ENCODE measurements around the gene KASH5.

Gene KASH5

DNA sequence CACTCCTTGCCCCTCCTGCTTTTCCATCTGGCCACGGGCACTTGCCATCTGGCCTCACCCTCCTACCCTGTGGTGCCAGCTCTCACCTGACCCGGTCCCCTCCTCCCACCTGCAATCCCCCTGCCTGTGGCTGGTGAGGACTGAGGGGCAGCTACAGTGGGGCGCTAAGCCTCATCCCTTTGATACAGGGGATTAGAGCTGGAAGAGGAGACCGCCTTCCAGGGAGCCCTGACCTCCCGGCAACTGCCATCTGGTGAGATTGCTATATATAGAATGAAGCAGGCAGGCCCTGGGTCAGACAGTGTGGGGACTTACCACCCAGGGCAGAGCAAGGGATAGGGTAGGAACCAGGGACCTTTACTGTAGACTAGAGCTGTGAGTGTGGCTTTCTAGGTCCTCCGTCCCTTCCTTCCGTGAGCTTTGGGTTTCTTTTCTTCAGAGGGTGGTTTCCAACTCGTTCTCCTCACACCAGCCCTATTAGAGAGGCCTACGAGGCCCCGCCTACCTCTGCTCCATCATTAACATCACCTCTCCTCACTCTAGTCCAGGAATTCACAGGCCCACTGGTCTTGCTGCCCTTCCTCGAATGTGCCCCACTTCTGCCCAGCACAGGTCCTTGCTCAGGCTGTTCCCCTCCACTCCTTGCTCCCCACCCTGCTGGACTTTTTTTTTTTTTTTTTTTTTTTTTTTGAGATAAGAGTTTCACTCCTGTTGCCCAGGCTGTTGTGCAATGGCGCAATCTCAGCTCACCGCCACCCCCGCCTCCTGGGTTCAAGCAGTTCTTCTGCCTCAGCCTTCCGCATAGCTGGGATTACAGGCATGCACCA, 7.7 kb downstream of the KASH5 start:
- DNase-seq (ENCODE audit: low read depth) = no peak

DNA sequence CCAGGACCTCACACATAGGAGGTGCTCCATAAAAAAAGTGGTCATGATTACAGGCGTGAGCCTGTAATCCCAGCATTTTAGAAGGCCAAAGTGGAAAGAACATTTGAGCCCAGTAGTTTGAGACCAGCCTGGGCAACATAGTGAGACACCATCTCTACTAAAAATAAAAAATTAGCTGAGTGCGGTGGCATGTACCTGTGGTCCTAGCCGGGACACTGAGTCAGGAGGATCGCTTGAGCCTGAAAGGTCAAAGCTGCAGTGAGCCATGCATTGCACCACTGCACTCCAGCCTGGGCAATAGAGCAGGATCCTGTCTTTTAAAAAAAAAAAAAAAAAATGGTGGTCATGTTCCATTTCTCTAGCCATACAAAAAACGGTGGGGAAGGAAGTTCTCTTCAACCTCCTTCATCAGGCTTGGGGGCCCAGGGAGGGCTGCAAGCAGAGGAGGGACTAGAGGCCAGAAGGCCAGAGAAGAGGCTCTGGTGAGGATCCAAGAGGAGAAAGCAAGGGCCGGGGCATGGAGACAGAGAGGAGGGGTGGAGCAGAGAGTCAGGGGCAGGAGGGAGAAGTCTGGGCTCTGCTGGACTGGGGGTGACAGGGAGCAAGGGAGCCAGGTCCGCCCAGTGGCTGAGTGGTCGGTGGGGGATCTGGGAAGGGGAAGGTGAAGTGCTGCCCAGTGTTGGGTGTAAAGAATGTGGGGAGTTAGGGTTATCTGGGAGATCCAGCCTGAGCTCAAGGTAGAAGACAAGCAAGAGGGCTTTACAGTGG, 8.9 kb downstream of the KASH5 start:
- DNase-seq (ENCODE audit: low read depth) = no peak

DNA sequence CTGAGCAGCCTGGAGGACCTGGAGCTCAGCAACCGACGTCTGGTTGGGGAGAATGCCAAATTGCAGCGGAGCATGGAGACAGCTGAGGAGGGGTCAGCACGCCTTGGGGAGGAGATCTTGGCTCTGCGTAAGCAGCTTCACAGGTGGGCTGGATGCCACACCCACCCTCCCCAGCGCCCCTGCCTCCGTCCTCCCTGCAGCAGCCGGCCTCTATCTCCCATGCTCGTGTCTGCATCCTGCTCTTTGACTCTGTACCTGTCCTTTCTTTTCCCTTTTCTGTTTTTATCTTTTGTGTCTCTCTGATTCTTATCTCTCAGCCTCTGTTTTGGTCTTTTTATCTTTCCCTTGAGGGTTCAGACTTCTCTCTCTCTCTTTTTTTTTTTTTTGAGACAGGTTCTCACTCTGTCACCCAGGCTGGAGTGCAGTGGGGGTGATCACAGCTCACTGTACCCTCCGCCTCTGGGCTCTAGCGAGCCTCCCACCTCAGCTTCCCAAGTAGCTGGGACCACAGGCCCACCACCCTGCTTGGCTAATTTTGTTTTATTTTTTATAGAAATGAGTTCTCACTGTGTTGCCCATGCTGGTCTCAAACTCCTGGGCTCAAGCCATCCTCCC, 10.1 kb downstream of the KASH5 start:
- DNase-seq (ENCODE audit: low read depth) = no peak

GRCh38 chr19:49398931-49399330, 10.9 kb downstream of the KASH5 start:
- no peak for DNase-seq (ENCODE audit: low read depth)

DNA sequence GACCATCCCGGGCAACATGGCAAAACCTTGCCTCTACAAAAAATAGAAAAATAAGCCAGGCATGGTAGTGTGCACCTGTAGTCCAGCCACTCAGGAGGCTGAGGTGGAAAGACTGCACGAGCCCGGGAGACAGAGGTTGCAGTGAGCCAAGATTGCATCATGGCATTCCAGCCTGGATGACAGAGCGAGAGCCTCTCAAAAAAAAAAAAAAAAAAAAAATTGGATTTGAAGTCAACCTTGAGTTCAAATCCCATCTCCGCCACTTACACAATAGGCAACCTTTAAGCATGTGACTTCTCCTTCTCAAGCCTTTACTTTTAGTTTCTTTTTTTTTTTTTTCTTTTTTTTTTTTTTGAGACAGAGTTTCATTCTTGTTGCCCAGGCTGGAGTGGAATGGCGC, 12.0 kb downstream of the KASH5 start:
- no peak for DNase-seq (ENCODE audit: low read depth)

DNA sequence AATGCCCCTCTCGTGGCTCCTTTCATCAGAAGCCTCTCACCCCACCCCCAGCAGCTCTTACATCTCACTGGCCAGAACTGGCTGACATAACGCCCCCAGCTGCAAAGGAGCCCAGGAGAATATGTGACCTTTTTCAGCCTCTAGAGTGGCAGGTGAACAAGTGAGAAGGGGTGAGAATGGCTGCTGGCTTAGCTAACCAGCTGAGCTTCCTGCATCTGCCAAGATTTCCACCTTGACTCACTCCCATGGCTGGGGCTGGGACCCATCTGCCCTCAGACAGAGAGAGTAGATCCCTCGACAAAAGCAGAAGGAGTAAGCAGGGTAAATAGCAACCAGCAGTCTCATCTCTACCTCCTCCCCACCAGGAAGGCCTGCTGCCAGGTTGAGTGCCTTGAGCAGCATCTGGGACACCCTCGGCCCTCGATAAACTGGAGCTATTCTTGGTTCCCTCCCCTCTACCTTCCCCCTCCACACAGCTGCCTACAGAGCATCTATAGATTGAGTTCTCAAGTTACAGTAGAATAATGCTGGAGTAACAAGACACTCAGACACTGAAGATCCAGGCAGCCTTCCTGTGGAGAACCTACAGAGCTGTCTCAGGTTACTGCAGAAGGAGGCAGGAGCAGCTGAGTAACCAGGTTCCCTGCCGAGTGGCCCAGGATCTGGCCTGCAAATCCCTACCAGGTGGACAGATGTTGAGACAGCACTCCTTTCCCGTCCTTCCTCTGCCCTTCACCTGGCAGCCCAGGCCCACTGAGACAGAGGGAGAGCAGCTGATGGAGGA, 15.5 kb downstream of the KASH5 start:
- DNase-seq (ENCODE audit: low read depth) = no peak

DNA sequence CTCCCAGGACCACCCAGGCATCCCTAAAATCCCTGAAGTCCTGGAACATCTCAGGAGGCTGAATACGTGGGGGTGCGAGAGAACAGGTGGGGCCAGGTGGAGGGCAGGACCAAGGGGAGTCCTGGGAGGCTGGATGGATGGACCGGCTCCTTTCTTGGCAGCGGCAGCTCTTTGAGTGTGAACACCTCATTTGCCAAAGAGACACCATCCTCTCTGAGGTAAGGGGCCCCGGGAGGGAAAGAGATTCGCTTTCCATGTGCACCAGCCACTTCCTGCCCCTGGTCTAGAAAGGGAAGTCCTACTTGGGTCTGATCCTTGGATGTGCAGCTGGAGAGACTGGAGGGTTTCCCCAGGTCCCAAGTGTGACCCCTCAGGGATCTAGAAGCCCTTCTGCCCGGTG, 19.0 kb downstream of the KASH5 start:
- DNase-seq (ENCODE audit: low read depth) = no peak

DNA sequence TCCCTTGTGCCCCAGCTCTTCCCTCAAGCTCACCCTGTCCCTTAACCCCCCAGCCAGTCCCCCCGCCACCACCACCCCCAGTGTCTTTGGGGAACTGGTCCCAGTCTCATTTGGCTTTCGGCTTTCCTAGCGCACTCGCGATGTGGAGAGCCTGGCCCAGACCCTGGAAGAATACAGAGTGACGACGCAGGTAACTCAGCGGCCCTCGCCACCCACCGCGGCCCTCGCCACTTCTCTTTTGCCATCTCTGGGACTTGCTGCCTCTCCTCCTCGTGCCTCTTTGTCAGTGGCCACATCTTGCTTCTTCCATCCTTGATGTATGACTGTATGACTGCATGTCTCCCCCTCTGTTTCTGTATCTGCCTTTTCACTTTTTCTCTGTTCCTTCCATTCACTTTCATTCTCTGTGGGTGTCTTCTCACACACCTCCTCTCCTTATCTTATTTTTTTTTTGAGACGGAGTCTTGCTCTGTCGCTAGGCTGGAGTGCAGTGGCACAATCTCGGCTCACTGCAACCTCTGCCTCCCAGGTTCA, 19.5 kb downstream of the KASH5 start:
- no peak for DNase-seq (ENCODE audit: low read depth)

- no peak for DNase-seq (ENCODE audit: low read depth)
These were observed 20.9 kb downstream of the KASH5 start for GRCh38 chr19:49408816-49409440.

DNA sequence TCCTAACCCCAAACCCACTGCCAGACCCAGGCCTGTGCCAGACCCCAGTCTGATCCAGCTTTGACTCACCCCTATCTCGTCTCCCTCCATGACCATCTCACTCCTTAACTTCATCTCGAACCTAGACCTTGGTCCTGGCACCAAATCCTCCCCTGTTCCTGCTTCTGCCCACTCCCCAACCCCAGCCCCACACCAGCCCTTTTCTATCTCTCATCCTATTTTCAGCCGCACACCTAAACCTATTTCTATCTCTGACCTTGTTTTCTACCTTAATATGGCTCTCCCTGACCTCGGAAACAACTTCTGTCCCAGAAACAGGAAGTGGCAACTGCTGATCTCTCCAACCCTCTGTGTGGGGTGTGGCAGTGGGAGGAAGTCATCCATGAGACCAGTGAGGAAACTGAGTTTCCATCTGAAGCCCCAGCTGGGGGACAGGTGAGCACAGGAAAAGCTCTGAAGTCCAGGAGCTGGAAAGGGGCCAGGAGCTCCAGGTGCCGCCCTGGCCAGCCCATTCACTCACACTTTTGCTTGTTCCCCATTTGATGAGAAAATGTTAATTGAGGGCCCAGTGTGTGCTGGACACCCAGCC, 21.5 kb downstream of the KASH5 start:
- DNase-seq (ENCODE audit: low read depth) = no peak

- no peak for DNase-seq (ENCODE audit: low read depth)
These were observed 23.8 kb downstream of the KASH5 start for GRCh38 chr19:49411681-49412326.

DNA sequence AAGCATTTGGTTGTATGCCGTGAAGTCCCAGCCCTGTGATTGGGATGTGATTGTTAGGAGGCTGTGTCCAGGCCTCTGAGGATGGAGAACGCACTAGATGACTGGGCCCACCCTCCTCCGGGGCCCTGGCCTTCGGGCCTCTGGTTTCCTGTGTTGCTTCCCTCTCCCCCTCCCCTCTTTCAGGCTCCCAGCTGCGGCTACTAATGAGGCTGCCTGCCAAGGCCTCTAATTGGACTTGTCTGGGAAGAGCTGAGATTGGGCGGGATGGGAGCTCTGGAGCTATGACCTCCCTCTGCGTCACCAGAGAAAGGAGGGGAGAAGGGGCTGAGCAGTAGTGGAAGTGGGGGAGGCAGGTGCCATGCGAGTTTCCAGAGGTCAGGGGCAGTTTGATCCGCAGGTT, 25.3 kb downstream of the KASH5 start:
- no peak for DNase-seq (ENCODE audit: low read depth)

DNA sequence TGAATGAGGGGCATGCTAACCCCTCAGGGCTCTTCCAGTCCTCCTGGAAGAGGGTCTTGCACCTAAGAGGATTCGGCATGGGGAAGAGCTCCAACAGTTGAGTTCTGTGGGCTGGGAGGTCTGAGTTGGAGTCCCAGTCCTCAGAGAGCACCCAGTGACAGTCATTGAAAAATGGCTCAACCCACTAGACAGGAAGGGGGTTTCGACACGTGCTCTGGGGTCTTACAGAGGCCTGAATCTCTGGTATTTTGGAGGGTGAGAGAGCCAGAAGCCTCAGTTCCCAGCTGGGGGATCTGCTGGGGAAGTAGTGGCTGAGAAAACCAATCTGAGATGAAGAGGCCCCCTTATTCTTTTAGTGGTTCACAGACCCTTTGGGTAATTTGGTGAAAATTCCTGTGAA, 26.2 kb downstream of the KASH5 start:
- DNase-seq (ENCODE audit: low read depth) = no peak

DNA sequence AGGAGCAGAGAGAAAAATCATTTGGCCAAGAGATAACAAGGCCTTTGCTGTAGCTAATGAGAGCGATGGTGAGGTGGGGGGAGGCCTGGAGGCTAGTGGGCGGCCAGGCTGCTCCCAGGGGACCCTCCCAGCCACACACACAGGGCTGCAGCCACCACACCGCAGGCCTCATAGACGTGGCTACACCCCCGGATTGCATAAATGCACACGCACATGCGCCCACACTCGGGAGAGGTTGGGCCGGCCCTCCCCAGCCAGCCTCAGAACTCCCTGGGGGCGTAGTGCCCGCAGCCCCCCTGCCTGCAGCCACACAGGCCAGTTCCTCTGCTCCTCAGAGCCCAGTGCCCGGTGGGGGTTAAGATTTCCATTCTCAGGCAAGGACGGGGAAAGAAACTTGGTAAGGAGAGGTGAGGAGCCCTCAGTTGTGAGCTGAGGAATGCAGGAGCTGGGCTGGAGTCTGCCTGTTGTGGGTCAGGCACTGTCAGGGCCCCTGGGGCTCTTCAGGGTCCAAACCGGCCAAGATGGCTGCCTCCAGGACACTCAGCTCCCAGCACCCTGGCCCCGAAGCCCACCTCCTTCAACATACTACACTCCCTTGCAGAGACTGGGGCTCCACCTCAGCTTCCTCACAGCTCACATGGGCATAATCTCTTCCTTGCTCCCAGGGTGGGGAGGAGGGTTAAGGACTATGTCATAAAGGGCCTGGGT, 27.2 kb downstream of the KASH5 start:
- no peak for DNase-seq (ENCODE audit: low read depth)

DNA sequence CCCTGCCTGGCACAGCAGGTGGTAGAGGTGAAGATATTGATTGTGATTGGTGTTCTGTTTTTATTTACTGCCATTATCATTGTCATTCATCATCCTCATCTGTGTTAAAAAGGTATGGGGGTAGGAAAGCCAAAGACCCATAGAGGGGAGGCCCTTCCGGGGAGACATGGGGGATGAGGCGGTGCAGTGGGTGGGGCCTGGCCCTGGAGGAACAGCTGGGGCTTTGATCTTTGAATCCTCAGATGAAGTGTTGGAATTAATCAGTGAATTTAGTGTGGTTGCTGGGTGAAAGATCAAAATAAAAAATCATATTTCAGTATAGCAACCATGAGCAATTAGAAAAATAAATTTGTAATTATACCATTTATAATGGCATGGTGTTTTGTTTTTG, 27.8 kb downstream of the KASH5 start:
- DNase-seq (ENCODE audit: low read depth) = no peak

GRCh38 chr19:49417088-49417487, 29.0 kb downstream of the KASH5 start:
- DNase-seq (ENCODE audit: low read depth) = no peak

DNA sequence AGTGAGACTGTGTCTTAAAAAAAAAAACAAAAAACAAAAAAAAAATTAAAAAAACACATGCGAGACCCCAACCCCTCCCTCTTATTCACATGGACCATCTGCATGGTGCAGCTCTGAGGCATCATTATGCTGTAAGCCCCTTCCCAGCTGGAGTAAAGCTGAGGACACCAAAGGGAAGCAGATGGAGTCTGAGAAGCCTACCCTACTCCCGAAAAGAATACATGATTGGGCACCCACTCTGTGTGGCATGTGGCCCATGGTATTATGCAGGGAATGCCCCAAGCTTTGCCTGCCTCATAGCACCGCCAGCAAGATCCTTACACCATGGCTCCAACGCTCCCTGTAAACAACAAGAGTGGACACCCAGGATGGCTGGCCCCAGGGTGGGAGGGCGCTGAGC, 30.5 kb downstream of the KASH5 start:
- no peak for DNase-seq (ENCODE audit: low read depth)

- DNase-seq (ENCODE audit: low read depth) = no peak
These were observed 31.1 kb downstream of the KASH5 start for GRCh38 chr19:49419173-49419572.

DNA sequence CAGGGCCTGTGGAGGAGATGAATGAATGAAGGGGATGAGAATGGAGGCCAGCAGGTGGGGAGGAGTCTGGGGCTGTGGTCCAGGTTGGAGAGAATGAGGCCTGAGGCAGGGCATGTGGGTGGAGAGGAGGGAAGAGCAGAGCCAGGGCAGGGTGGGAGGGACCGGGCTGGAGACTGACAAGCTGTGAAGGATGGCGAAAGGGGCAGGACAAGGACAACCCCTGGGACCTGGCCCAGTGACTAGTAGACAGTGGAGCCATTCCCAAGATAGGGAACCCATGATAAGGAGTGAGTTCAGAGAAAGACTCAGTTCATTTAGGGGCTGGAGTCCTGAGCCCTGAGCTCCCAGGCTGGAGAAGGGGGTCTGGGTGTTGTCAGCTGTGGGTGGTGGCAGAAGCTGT, 32.2 kb downstream of the KASH5 start:
- no peak for DNase-seq (ENCODE audit: low read depth)

All from activated T-helper 9 cell treated with anti-CD3 and anti-CD28 coated beads, Interleukin-2, amount 50 U/mL, for 16 hours (primary cell).